K562 (cell line): ENCODE results near the gene ATF6B. TPM values are rescaled to one million over a fixed set of nuclear protein-coding genes. Genes with fewer than 3 reads are reported as not detected.

ENCODE experiments used
- C11orf30 ChIP-seq: fragments of 450-650 bp; IDR thresholded peaks from 2 replicates; pipeline ENCODE4 v1.6.1; 2016; ENCODE audit warnings: low read depth, mild to moderate bottlenecking
- CBFA2T3 ChIP-seq: fragments of 450-650 bp; IDR thresholded peaks from 2 replicates; pipeline ENCODE4 v1.6.1; 2017
- CHD4 ChIP-seq: fragments of 200-600 bp; sonication (generic); IDR thresholded peaks from 3 replicates; pipeline ENCODE4 v1.6.1; 2012; ENCODE audit warnings: low read depth, mild to moderate bottlenecking, mixed read lengths, low read length, inconsistent platforms; ENCODE audit not compliant: insufficient read depth, insufficient replicate concordance, poor library complexity, severe bottlenecking
- DACH1 ChIP-seq: fragments of 450-650 bp; IDR thresholded peaks from 2 replicates; pipeline ENCODE4 v1.6.1; 2018; ENCODE audit not compliant: partially characterized antibody
- FOXK1 ChIP-seq: sonication (generic); formaldehyde crosslinking; IDR thresholded peaks from 2 replicates; pipeline ENCODE4 v1.8.0; 2022; ENCODE audit warnings: missing genetic modification reagents, mild to moderate bottlenecking, borderline replicate concordance
- FOXM1 ChIP-seq, 2 experiments: fragments of 450-650 bp in 1 of 2; sonication (generic) in 1 of 2; formaldehyde crosslinking in 1 of 2; IDR thresholded peaks; 2 replicates each; pipeline versions ENCODE4 v1.6.1 to v1.9.0; 2017 to 2022; ENCODE audit warnings: low read depth in 2 of 2, mild to moderate bottlenecking in 2 of 2, missing genetic modification reagents in 1 of 2, moderate library complexity in 1 of 2
- MAFF ChIP-seq: IDR thresholded peaks from 2 replicates; pipeline ENCODE4 v1.6.1; 2012; ENCODE audit warnings: low read length, improper control_type of control experiment
- MIER1 ChIP-seq: fragments of 450-650 bp; IDR thresholded peaks from 2 replicates; pipeline ENCODE4 v1.6.1; 2016; ENCODE audit warnings: antibody characterized with exemption, mild to moderate bottlenecking, low read depth
- RBM22 ChIP-seq: fragments of 200-400 bp; formaldehyde crosslinking; IDR thresholded peaks from 2 replicates; pipeline ENCODE4 v1.6.1; 2018; ENCODE audit warnings: low read length, low read depth; ENCODE audit not compliant: poor library complexity, severe bottlenecking
- SMARCC2 ChIP-seq: fragments of 450-650 bp; IDR thresholded peaks from 2 replicates; pipeline ENCODE4 v1.6.1; 2017; ENCODE audit warnings: antibody characterized with exemption, moderate library complexity, mild to moderate bottlenecking, low read depth
- SRSF1 ChIP-seq: fragments of 200-400 bp; formaldehyde crosslinking; IDR thresholded peaks from 2 replicates; pipeline ENCODE4 v1.6.1; 2017; ENCODE audit warnings: mild to moderate bottlenecking, low read depth, low read length, moderate library complexity
- TBL1XR1 ChIP-seq, 2 experiments: IDR thresholded peaks; 2 replicates each; pipeline ENCODE4 v1.6.1; 2012; ENCODE audit warnings: improper control_type of control experiment in 2 of 2, low read length in 2 of 2, mild to moderate bottlenecking in 1 of 2
- polyA plus RNA-seq, 8 experiments: library from polyadenylated mRNA; depleted of rRNA in 4 of 8; stranded (reverse) in 5 of 8; unstranded in 3 of 8; fragments of >200 nt; fragmentation: Nextera tagmentation in 2 of 8; fragmentation: Illumina TruSeq in 1 of 8; extraction: Ambion mirVana in 2 of 8; extraction: Trizol in 1 of 8; gene quantifications; 2 replicates each; pipeline versions ENCODE4 v1.2.1 to v1.2.3, GENCODE V29; 2011 to 2014; ENCODE audit warnings: inconsistent platforms in 1 of 8, missing spikeins in 1 of 8
- total RNA-seq, 7 experiments: library from RNA; depleted of rRNA in 6 of 7; stranded (reverse); fragments of >200 nt in 6 of 7; fragmentation: Illumina TruSeq in 2 of 7; extraction: Trizol in 2 of 7; gene quantifications; 2 replicates each; pipeline versions ENCODE4 v1.2.1 to v1.2.3, GENCODE V29; 2011 to 2021; ENCODE audit warnings: low replicate concordance in 1 of 7
- TF ChIP-seq, protein P1 (sequence below): fragments of 250-450 bp; sonication (Bioruptor Pico); IDR thresholded peaks from 2 replicates; pipeline ENCODE4 v1.5.0; 2020; ENCODE audit warnings: mild to moderate bottlenecking, borderline replicate concordance
- TF ChIP-seq, protein P2 (sequence below): fragments of 450-650 bp; formaldehyde crosslinking; conservative IDR thresholded peaks from 2 replicates; pipeline ENCODE4 v1.4.0; 2022; ENCODE audit warnings: mild to moderate bottlenecking, missing genetic modification characterization
- TF ChIP-seq, protein P3 (sequence below): fragments of 200-400 bp; formaldehyde crosslinking; IDR thresholded peaks from 2 replicates; pipeline ENCODE4 v1.6.1; 2017; ENCODE audit warnings: mild to moderate bottlenecking, low read depth, low read length, moderate library complexity
- TF ChIP-seq, protein P4 (sequence below): sonication (generic); formaldehyde crosslinking; IDR thresholded peaks from 2 replicates; pipeline ENCODE4 v1.9.0; 2022; ENCODE audit warnings: mild to moderate bottlenecking, missing genetic modification reagents
- TF ChIP-seq, protein P5 (sequence below): sonication (generic); formaldehyde crosslinking; IDR thresholded peaks from 2 replicates; pipeline ENCODE4 v1.5.0; 2020; ENCODE audit warnings: missing genetic modification reagents
- TF ChIP-seq, protein P6 (sequence below): fragments of 250-450 bp; sonication (Bioruptor Pico); IDR thresholded peaks from 2 replicates; pipeline ENCODE4 v1.4.0; 2020

ATF6B gene
- total and polyA plus RNA-seq, 9 of the 15 experiments (the other 6 are each of a cell fraction or from before 2014, with no cell fraction given): 20.7 to 131 (median 31.7) TPM

DNA sequence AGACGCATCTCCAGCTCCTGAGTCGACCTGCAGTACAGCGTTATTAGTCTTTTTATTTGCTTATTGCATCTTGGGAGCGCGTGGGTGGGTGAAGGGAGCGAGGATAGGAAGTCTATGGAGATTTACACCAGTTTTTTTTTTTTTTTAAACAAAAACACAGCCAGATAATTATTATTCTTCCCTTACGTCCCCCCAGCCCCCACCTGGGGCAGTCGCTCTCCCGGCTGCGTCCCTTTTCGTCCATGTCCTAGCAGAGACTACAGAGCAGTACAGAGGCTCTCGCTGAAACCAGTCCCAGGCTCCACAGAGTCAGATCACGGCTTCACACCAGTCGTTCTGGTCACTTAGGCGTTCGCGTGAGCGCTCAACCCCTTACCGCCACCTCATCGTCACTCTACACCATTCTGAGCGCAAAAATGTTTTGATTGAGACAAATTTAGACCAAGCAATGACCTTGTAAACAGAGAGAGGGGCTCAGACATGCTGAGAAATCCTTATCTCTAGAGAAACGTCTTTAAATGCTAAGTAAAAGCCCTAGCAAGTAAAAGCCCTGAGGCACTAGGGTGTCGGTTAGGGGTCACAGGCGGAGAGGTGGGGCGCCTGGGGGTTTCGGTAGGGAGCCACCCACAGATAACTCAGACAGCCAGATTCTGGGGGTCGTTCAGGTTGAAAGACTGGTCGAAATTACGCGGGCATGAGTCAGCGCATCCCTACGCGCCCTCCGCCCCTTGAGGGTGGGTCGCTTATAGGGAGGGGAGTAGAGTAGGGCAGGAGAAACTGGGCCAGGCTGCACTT lies 24.9 kb upstream of the ATF6B start (continued):
- TF ChIP-seq SRSF1: no peak
- peak; percentile 57; the same call in 1 of the 2 replicates for TF ChIP-seq C11orf30
- peak; percentile 18; the same call in 1 of the 2 replicates for TF ChIP-seq SMARCC2
- no peak for TF ChIP-seq RBM22
- no peak; a peak in 1 of 4 replicates for TF ChIP-seq TBL1XR1 (IDR thresholded peaks at IDR 0.05; ENCODE audit: low read length in 2 of 2)
- TF ChIP-seq CHD4: no peak
- TF ChIP-seq FOXM1 (IDR thresholded peaks at IDR 0.05; ENCODE audit: low read depth): no peak
- no peak for TF ChIP-seq FOXM1 (CRISPR knock-in tag; IDR thresholded peaks at IDR 0.05; ENCODE audit: low read depth)
- TF ChIP-seq FOXK1 (CRISPR knock-in tag): no peak
- TF ChIP-seq, protein P1, sequence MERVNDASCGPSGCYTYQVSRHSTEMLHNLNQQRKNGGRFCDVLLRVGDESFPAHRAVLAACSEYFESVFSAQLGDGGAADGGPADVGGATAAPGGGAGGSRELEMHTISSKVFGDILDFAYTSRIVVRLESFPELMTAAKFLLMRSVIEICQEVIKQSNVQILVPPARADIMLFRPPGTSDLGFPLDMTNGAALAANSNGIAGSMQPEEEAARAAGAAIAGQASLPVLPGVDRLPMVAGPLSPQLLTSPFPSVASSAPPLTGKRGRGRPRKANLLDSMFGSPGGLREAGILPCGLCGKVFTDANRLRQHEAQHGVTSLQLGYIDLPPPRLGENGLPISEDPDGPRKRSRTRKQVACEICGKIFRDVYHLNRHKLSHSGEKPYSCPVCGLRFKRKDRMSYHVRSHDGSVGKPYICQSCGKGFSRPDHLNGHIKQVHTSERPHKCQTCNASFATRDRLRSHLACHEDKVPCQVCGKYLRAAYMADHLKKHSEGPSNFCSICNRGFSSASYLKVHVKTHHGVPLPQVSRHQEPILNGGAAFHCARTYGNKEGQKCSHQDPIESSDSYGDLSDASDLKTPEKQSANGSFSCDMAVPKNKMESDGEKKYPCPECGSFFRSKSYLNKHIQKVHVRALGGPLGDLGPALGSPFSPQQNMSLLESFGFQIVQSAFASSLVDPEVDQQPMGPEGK (CRISPR knock-in tag): no peak
- peak; percentile 20; the same call in 1 of the 2 replicates for TF ChIP-seq CBFA2T3
- TF ChIP-seq, protein P2, sequence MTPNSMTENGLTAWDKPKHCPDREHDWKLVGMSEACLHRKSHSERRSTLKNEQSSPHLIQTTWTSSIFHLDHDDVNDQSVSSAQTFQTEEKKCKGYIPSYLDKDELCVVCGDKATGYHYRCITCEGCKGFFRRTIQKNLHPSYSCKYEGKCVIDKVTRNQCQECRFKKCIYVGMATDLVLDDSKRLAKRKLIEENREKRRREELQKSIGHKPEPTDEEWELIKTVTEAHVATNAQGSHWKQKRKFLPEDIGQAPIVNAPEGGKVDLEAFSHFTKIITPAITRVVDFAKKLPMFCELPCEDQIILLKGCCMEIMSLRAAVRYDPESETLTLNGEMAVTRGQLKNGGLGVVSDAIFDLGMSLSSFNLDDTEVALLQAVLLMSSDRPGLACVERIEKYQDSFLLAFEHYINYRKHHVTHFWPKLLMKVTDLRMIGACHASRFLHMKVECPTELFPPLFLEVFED (CRISPR knock-in tag): no peak
- no peak for TF ChIP-seq MIER1
- no peak for TF ChIP-seq DACH1
- TF ChIP-seq, protein P3, sequence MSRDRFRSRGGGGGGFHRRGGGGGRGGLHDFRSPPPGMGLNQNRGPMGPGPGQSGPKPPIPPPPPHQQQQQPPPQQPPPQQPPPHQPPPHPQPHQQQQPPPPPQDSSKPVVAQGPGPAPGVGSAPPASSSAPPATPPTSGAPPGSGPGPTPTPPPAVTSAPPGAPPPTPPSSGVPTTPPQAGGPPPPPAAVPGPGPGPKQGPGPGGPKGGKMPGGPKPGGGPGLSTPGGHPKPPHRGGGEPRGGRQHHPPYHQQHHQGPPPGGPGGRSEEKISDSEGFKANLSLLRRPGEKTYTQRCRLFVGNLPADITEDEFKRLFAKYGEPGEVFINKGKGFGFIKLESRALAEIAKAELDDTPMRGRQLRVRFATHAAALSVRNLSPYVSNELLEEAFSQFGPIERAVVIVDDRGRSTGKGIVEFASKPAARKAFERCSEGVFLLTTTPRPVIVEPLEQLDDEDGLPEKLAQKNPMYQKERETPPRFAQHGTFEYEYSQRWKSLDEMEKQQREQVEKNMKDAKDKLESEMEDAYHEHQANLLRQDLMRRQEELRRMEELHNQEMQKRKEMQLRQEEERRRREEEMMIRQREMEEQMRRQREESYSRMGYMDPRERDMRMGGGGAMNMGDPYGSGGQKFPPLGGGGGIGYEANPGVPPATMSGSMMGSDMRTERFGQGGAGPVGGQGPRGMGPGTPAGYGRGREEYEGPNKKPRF: no peak
- TF ChIP-seq, protein P4, sequence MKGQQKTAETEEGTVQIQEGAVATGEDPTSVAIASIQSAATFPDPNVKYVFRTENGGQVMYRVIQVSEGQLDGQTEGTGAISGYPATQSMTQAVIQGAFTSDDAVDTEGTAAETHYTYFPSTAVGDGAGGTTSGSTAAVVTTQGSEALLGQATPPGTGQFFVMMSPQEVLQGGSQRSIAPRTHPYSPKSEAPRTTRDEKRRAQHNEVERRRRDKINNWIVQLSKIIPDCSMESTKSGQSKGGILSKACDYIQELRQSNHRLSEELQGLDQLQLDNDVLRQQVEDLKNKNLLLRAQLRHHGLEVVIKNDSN (CRISPR knock-in tag): no peak
- TF ChIP-seq, protein P5, sequence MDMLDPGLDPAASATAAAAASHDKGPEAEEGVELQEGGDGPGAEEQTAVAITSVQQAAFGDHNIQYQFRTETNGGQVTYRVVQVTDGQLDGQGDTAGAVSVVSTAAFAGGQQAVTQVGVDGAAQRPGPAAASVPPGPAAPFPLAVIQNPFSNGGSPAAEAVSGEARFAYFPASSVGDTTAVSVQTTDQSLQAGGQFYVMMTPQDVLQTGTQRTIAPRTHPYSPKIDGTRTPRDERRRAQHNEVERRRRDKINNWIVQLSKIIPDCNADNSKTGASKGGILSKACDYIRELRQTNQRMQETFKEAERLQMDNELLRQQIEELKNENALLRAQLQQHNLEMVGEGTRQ (CRISPR knock-in tag): no peak
- TF ChIP-seq, protein P6, sequence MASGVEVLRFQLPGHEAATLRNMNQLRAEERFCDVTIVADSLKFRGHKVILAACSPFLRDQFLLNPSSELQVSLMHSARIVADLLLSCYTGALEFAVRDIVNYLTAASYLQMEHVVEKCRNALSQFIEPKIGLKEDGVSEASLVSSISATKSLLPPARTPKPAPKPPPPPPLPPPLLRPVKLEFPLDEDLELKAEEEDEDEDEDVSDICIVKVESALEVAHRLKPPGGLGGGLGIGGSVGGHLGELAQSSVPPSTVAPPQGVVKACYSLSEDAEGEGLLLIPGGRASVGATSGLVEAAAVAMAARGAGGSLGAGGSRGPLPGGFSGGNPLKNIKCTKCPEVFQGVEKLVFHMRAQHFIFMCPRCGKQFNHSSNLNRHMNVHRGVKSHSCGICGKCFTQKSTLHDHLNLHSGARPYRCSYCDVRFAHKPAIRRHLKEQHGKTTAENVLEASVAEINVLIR (CRISPR knock-in tag): no peak
- no peak for TF ChIP-seq MAFF
